Lower leg skin (tissue), 4 donors: ENCODE measurements around the gene ZSWIM8. TPM values are rescaled to one million over a fixed set of nuclear protein-coding genes. Genes with fewer than 3 reads are reported as not detected.

Source experiments
- DNase-seq, 2 donors: peaks; one replicate each; pipeline ENCODE4 v3.0.0-alpha.2; 2019; ENCODE audit warnings: low spot score in 2 of 2
- H3K4me3 ChIP-seq: fragments of 200-600 bp; sonication (generic); 2 replicates; pipeline ENCODE4 v1.5.1; 2017; ENCODE audit warnings: mild to moderate bottlenecking, low read depth; ENCODE audit not compliant: poor library complexity, severe bottlenecking
- POLR2A ChIP-seq, 2 donors: fragments of 450-650 bp; IDR thresholded peaks; one replicate each; pipeline ENCODE4 v1.6.1; 2016 to 2017; ENCODE audit warnings: antibody characterized with exemption in 2 of 2, mild to moderate bottlenecking in 1 of 2, moderate library complexity in 1 of 2
- WGBS, 2 donors: methylation state at CpG; one replicate each; pipeline ENCODE4 v1.1.5; 2018; 5-methylcytosine and 5-hydroxymethylcytosine counted together
- intact Hi-C: fragments of 100-400 bp; cut with DNase I; formaldehyde crosslinking; loops from one replicate; pipeline ENCODE4 v1.15.0; 2023; ENCODE audit warnings: low total_unique reads
- total RNA-seq, 4 donors: library from RNA; depleted of rRNA; stranded (reverse); fragments of >200 nt; gene quantifications; one replicate each; pipeline ENCODE4 v1.1.0, GENCODE V29; 2016
- TF ChIP-seq, protein P1 (sequence below), 3 donors: fragments of 450-650 bp; IDR thresholded peaks; one replicate each; pipeline ENCODE4 v1.5.1; 2016; ENCODE audit warnings: antibody characterized with exemption in 3 of 3, mild to moderate bottlenecking in 3 of 3, moderate library complexity in 2 of 3

Gene ZSWIM8
- total RNA-seq, 4 donors from 2014 or later, result 99.0 to 262 (median 108) TPM

DNA sequence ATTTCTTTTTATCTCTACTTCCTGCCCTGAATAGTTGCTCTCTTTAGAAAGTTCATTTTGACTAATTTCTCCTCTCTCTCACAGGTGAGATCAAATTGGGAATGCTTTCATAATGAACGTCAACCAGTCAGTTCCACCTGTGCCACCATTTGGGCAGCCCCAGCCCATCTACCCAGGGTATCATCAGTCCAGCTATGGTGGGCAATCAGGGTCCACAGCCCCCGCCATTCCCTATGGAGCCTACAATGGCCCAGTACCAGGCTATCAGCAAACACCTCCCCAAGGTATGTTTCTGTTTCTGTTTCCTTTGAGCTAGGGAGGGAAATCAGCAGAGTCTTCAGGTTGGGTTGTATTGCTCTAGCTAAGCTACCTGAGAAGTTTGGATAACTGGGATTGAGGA lies 38.7 kb upstream of the ZSWIM8 start:
- no peak overlapping the region for H3K4me3 ChIP-seq
- 81 to 85% methylated on average over 2 of the region's 2 CpGs for WGBS, 2 donors
- intact Hi-C loops, result no loop called here
- no peak for DNase-seq
- TF ChIP-seq, protein P1, sequence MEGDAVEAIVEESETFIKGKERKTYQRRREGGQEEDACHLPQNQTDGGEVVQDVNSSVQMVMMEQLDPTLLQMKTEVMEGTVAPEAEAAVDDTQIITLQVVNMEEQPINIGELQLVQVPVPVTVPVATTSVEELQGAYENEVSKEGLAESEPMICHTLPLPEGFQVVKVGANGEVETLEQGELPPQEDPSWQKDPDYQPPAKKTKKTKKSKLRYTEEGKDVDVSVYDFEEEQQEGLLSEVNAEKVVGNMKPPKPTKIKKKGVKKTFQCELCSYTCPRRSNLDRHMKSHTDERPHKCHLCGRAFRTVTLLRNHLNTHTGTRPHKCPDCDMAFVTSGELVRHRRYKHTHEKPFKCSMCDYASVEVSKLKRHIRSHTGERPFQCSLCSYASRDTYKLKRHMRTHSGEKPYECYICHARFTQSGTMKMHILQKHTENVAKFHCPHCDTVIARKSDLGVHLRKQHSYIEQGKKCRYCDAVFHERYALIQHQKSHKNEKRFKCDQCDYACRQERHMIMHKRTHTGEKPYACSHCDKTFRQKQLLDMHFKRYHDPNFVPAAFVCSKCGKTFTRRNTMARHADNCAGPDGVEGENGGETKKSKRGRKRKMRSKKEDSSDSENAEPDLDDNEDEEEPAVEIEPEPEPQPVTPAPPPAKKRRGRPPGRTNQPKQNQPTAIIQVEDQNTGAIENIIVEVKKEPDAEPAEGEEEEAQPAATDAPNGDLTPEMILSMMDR (IDR thresholded peaks at IDR 0.05), result no peak
- no peak for TF ChIP-seq POLR2A (IDR thresholded peaks at IDR 0.05)

DNA sequence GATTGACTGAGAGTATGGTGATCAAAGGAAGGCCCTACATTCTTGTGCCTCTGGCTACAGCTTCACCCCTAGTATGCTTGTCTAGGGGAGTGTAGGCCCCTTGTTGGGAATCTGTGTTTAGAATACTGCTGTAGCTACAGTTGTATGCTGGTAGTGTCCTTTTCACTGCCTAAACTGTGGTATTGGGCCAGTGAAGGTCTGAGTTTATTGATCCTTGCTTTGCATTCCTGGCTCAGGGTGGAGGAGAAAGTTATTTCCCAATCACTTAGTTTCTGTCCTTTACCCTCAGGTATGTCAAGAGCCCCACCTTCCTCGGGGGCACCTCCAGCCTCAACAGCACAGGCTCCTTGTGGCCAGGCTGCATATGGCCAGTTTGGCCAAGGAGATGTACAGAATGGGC lies 34.6 kb upstream of the ZSWIM8 start:
- intact Hi-C loops, result no loop called here
- H3K4me3 ChIP-seq, result no peak overlapping the region
- WGBS, 2 donors, result 83 to 86% methylated on average over 1 of the region's 1 CpG
- no peak for TF ChIP-seq POLR2A (IDR thresholded peaks at IDR 0.05)
- TF ChIP-seq, protein P1 (IDR thresholded peaks at IDR 0.05), result no peak
- DNase-seq, result no peak

DNA sequence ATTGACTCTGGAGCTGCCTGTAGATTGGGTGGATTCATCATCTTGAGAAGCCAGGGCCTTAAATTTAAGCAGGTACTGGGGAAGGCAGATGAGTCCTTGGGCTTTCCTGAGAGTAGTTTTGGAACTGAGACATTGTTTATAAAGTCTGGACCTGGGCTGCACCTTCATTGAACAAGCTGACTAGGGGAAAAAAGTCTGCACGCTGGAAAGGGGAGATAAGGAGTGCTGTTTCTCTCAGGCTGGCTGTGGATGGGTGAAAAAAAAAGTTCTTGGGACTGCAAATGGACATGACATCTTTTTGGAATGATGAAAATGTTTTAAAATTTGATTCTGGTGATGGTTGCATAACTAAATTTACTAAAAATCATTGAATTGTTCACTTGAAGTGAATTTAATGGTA lies 29.2 kb upstream of the ZSWIM8 start:
- no peak for DNase-seq
- no peak overlapping the region for H3K4me3 ChIP-seq
- intact Hi-C loops, result no loop called here
- TF ChIP-seq POLR2A (IDR thresholded peaks at IDR 0.05), result no peak
- TF ChIP-seq, protein P1 (IDR thresholded peaks at IDR 0.05), result no peak
- 87 to 89% methylated on average over 1 of the region's 1 CpG for WGBS, 2 donors

DNA sequence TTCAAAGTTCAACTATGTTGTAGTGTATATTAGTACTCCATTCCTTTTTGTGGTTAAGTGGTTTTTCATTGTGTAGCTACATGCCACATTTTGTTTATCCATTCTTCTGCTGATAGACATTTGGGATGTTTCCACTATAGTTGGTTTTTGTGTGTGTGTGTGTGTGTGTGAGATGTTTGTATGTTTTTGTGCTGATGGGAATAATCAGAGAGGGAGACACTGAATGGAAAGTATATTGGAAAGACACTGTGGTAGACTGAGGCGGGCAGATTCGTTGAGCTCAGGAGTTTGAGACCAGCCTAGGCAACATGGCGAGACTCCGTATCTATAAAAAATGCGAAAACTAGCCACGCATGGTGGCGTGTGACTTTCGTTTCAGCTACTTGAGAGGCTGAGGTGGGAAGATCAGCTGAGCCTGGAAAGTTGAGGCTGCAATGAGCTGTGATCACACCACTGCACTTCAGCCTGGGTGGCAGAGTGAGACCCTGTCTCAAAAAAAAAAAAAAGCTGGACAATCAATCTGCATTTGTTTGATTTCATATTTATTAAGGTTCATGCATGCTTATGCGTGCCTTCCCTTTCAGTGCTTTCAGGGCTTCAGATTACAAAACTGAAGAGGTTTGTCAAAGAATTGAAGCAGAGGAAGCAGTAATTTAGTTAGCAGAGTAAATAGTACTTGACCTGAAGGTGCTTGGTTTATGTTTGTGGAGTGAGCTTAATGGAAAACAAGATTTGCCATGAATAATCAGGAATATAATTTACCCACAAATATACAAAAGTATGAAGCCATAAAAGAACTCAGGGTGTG lies 26.5 kb upstream of the ZSWIM8 start:
- intact Hi-C loops, result no loop called here
- no peak overlapping the region for H3K4me3 ChIP-seq
- peak in 1 of 2 donors; percentile 42 for DNase-seq
- TF ChIP-seq POLR2A (IDR thresholded peaks at IDR 0.05), result no peak
- TF ChIP-seq, protein P1 (IDR thresholded peaks at IDR 0.05), result no peak
- 86 to 96% methylated on average over 9 of the region's 9 CpGs for WGBS, 2 donors

DNA sequence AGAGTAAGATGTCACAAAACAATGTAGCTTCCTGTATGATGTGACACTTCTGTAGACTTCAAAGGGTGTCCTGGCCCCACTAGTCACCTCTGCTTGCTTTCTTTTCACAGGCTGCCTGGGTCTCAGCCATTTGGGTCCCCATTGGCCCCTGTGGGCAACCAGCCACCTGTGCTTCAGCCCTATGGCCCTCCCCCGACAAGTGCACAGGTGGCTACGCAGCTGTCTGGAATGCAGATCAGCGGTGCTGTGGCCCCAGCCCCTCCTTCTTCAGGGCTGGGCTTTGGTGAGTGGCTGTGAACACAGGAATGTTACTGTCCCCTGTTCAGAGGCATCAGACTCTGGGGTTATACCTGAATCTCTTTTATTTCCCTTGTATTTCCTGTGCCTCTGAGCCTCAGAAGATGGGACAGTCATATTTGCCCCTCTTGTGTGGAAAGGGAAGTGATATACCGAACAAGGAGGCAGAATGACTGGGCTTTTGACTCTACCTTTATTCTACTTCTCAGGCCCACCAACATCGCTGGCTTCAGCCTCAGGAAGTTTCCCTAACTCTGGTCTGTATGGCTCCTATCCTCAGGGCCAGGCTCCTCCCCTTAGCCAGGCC lies 25.8 kb upstream of the ZSWIM8 start:
- intact Hi-C loops, result no loop called here
- 74 to 79% methylated on average over 5 of the region's 5 CpGs for WGBS, 2 donors
- no peak overlapping the region for H3K4me3 ChIP-seq
- peak in 1 of 2 donors; percentile 45 for DNase-seq
- TF ChIP-seq POLR2A (IDR thresholded peaks at IDR 0.05), result no peak
- TF ChIP-seq, protein P1 (IDR thresholded peaks at IDR 0.05), result no peak
